Measurements from ENCODE around the gene SYTL1. TPM values are rescaled to one million over a fixed set of nuclear protein-coding genes. Genes with fewer than 3 reads are reported as not detected.

SYTL1 gene
- total RNA-seq, 1 experiment from 2014 or later = 81.8 TPM

GRCh38 chr1:27296773-27297291, 45.0 kb upstream of the SYTL1 start:
- TF ChIP-seq, protein P1, sequence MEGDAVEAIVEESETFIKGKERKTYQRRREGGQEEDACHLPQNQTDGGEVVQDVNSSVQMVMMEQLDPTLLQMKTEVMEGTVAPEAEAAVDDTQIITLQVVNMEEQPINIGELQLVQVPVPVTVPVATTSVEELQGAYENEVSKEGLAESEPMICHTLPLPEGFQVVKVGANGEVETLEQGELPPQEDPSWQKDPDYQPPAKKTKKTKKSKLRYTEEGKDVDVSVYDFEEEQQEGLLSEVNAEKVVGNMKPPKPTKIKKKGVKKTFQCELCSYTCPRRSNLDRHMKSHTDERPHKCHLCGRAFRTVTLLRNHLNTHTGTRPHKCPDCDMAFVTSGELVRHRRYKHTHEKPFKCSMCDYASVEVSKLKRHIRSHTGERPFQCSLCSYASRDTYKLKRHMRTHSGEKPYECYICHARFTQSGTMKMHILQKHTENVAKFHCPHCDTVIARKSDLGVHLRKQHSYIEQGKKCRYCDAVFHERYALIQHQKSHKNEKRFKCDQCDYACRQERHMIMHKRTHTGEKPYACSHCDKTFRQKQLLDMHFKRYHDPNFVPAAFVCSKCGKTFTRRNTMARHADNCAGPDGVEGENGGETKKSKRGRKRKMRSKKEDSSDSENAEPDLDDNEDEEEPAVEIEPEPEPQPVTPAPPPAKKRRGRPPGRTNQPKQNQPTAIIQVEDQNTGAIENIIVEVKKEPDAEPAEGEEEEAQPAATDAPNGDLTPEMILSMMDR (IDR thresholded peaks at IDR 0.05; ENCODE audit: unreplicated experiment) = peak; percentile 61
- Mint-ChIP-seq H3K27ac (ENCODE audit: low read depth, unreplicated experiment) (no peak overlapping the region), H3K4me3 (ENCODE audit: unreplicated experiment) (no peak overlapping the region), H3K9me3 (ENCODE audit: unreplicated experiment) (no peaks in the 10 kb centered on the region), H3K36me3 (ENCODE audit: insufficient read depth, unreplicated experiment) (peaks cover 31% of the 10 kb centered on the region), H3K4me1 (ENCODE audit: insufficient read depth, unreplicated experiment) (peaks cover 13% of the 10 kb centered on the region), H3K27me3 (ENCODE audit: insufficient read depth, unreplicated experiment) (no peaks in the 10 kb centered on the region)
- CTCF ChIA-PET = interaction anchor here (0.6 to 13.1 kb wide), 43 partner anchors 11 to 422 kb away, joined by 3 to 225 read pairs (median 6); partner anchors contain the start of genes AHDC1, CD164L2, GPR3 and MAP3K6
- no TSS peak for BruUV-seq (replicated peaks)
- intact Hi-C loops (cut with micrococcal nuclease) = loop anchor here (5.0 kb wide), 3 partner anchors 255 to 365 kb away; no protein-coding TSS in a partner anchor
- DNase-seq (ENCODE audit: unreplicated experiment) = peak; percentile 56
- POLR2A ChIA-PET = interaction anchor here (0.7 to 3.3 kb wide), 5 partner anchors 26 to 143 kb away, joined by 3 to 18 read pairs (median 3); partner anchors contain the start of gene TMEM222

GRCh38 chr1:27297903-27298302, 43.9 kb upstream of the SYTL1 start:
- no peak for DNase-seq (ENCODE audit: unreplicated experiment)
- Mint-ChIP-seq H3K27ac (ENCODE audit: low read depth, unreplicated experiment) (no peak overlapping the region), H3K4me3 (ENCODE audit: unreplicated experiment) (no peak overlapping the region), H3K9me3 (ENCODE audit: unreplicated experiment) (no peaks in the 10 kb centered on the region), H3K27me3 (ENCODE audit: insufficient read depth, unreplicated experiment) (no peaks in the 10 kb centered on the region), H3K36me3 (ENCODE audit: insufficient read depth, unreplicated experiment) (peaks cover 33% of the 10 kb centered on the region), H3K4me1 (ENCODE audit: insufficient read depth, unreplicated experiment) (peaks cover 13% of the 10 kb centered on the region)
- BruUV-seq (replicated peaks) = no TSS peak
- intact Hi-C loops (cut with micrococcal nuclease) = loop anchor here (5.0 kb wide), 3 partner anchors 256 to 364 kb away; no protein-coding TSS in a partner anchor
- CTCF ChIA-PET = interaction anchor here (0.5 to 13.1 kb wide), 29 partner anchors 10 to 371 kb away, joined by 3 to 225 read pairs (median 7); partner anchors contain the start of genes AHDC1, CD164L2, GPR3 and MAP3K6
- TF ChIP-seq, protein P1 (IDR thresholded peaks at IDR 0.05; ENCODE audit: unreplicated experiment) = no peak
- POLR2A ChIA-PET = interaction anchor here (0.6 to 3.3 kb wide), 3 partner anchors 25 to 145 kb away, joined by 3 to 18 read pairs (median 3); partner anchors contain the start of gene TMEM222

DNA sequence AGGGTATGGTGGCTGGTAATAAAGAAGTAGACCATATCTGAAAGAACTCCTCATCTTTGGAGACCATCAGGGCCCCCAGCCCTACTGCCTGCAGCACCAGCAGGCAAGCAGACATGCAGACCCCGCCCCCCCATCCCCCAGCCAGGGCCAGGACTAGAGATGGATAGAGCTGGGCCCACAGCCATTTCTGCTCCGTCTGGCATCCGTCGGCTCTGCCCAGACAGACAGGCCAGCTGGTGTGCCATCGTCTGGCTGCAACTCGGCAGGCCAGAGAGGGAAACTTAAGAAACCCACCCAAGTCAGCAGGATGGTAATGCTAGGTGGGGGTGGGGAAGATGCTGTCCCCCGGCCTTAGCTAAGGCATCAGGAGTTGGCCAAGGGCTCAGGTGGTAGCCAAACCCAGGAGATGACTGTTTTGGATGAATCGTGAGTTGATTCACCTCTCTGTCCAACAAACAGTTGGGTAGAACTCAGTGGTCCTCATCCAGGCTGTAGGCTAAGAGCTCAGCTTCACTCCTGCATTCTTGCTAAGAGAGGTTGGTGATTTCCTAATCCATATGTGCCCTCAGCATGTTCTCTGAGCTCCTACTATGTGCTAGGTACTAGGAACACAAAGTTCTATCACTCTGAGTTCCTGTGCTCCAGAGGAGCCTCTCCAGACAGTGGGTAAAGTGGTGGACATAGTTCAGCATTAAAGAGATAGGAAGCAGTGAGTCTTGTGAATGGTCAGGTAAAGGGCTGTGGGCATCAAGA, 43.0 kb upstream of the SYTL1 start:
- TF ChIP-seq, protein P1 (IDR thresholded peaks at IDR 0.05; ENCODE audit: unreplicated experiment) = no peak
- peaks cover 37% of the 10 kb centered on the region for H3K36me3 Mint-ChIP-seq (ENCODE audit: insufficient read depth, unreplicated experiment)
- no peaks in the 10 kb centered on the region for H3K27me3 Mint-ChIP-seq (ENCODE audit: insufficient read depth, unreplicated experiment)
- DNase-seq (ENCODE audit: unreplicated experiment) = no peak
- ChIA-PET POLR2A (interaction anchor here (0.6 to 3.5 kb wide), 20 partner anchors 10 to 443 kb away, joined by 3 to 28 read pairs (median 4); partner anchors contain the start of genes MAP3K6, SLC9A1, SYTL1 and TMEM222), CTCF (interaction anchor here (0.5 to 13.1 kb wide), 32 partner anchors 11 to 370 kb away, joined by 3 to 225 read pairs (median 6); partner anchors contain the start of genes AHDC1, CD164L2, GPR3 and MAP3K6)
- peaks cover 13% of the 10 kb centered on the region for H3K4me1 Mint-ChIP-seq (ENCODE audit: insufficient read depth, unreplicated experiment)
- H3K9me3 Mint-ChIP-seq (ENCODE audit: unreplicated experiment) = no peaks in the 10 kb centered on the region
- peak overlapping the region; percentile 59 for H3K27ac Mint-ChIP-seq (ENCODE audit: low read depth, unreplicated experiment)
- BruUV-seq (replicated peaks) = no TSS peak
- no peak overlapping the region for H3K4me3 Mint-ChIP-seq (ENCODE audit: unreplicated experiment)
- intact Hi-C loops (cut with micrococcal nuclease) = loop anchor here (5.0 kb wide), 3 partner anchors 257 to 363 kb away; no protein-coding TSS in a partner anchor
